Keratinocyte (primary cell): ENCODE data around the gene PARD6G. TPM values are rescaled to one million over a fixed set of nuclear protein-coding genes. Genes with fewer than 3 reads are reported as not detected.
A peak's percentile ranks its signal among the peaks of the same experiment; 100 is the strongest.

Source experiments
- DNase-seq: peaks from one replicate; pipeline ENCODE4 v3.0.0-alpha.2; 2011; ENCODE audit warnings: low read depth, missing footprints, low spot score
- FAIRE-seq: peaks from 2 replicates; lab custom pipeline; 2011; peaks lifted over from hg19 to GRCh38; lab: Jason Lieb, UNC
- H2AFZ ChIP-seq: 2 replicates; pipeline ENCODE4 v1.6.0; 2012; ENCODE audit warnings: low read length, control low read depth, inconsistent platforms; ENCODE audit not compliant: control insufficient read depth
- H3K27ac ChIP-seq: 2 replicates; pipeline ENCODE4 v1.5.1; 2011; ENCODE audit warnings: low read length; ENCODE audit not compliant: control insufficient read depth, insufficient read depth
- H3K27me3 ChIP-seq: 3 replicates; pipeline ENCODE4 v1.6.0; 2011; ENCODE audit warnings: low read length; ENCODE audit not compliant: control insufficient read depth, insufficient read depth; ENCODE audit errors: extremely low read depth
- H3K36me3 ChIP-seq, 2 experiments: 2 replicates in 1 of 2; 3 replicates in 1 of 2; pipeline ENCODE4 v1.5.1; 2011; ENCODE audit warnings: low read length in 2 of 2, mild to moderate bottlenecking in 1 of 2; ENCODE audit not compliant: control insufficient read depth in 2 of 2, insufficient read depth in 2 of 2; ENCODE audit errors: extremely low read depth in 1 of 2
- H3K4me1 ChIP-seq: 3 replicates; pipeline ENCODE4 v1.5.1; 2011; ENCODE audit warnings: low read length; ENCODE audit not compliant: control insufficient read depth, insufficient read depth; ENCODE audit errors: extremely low read depth
- H3K4me2 ChIP-seq: 3 replicates; pipeline ENCODE4 v1.6.0; 2011; ENCODE audit warnings: low read depth, low read length; ENCODE audit not compliant: control insufficient read depth, insufficient read depth; ENCODE audit errors: extremely low read depth
- H3K4me3 ChIP-seq, 3 experiments: fragments of 200-600 bp in 1 of 3; sonication (generic) in 1 of 3; 2 replicates in 2 of 3; 3 replicates in 1 of 3; pipeline ENCODE4 v1.5.1; 2011 to 2016; ENCODE audit warnings: low read length in 3 of 3, mild to moderate bottlenecking in 3 of 3, control low read depth in 2 of 3, inconsistent platforms in 1 of 3, low read depth in 1 of 3, mixed read lengths in 1 of 3, mixed run types in 1 of 3, moderate library complexity in 1 of 3; ENCODE audit not compliant: control insufficient read depth in 2 of 3, insufficient read depth in 2 of 3; ENCODE audit errors: extremely low read depth in 1 of 3
- H3K79me2 ChIP-seq: 2 replicates; pipeline ENCODE4 v1.6.0; 2012; ENCODE audit warnings: low read length; ENCODE audit not compliant: control insufficient read depth, insufficient read depth
- H3K9ac ChIP-seq: 3 replicates; pipeline ENCODE4 v1.6.0; 2011; ENCODE audit warnings: low read length; ENCODE audit not compliant: control insufficient read depth, insufficient read depth; ENCODE audit errors: extremely low read depth
- H3K9me1 ChIP-seq: 3 replicates; pipeline ENCODE4 v1.6.0; 2011; ENCODE audit warnings: low read length; ENCODE audit not compliant: control insufficient read depth, insufficient read depth; ENCODE audit errors: extremely low read depth
- H3K9me3 ChIP-seq: 2 replicates; pipeline ENCODE4 v1.5.1; 2012; ENCODE audit warnings: low read depth, low read length; ENCODE audit not compliant: control insufficient read depth
- H4K20me1 ChIP-seq: 3 replicates; pipeline ENCODE4 v1.6.0; 2011; ENCODE audit warnings: low read length; ENCODE audit not compliant: control insufficient read depth, insufficient read depth; ENCODE audit errors: extremely low read depth
- EZH2 ChIP-seq: IDR thresholded peaks from one replicate; pipeline ENCODE4 v1.6.1; 2012; ENCODE audit warnings: inconsistent platforms, mild to moderate bottlenecking, low read length, moderate library complexity
- dilution Hi-C: fragments of 300-500 bp; cut with MboI; formaldehyde crosslinking; loops from one replicate; pipeline ENCODE4 v1.7.0; 2020; ENCODE audit warnings: low sequenced_read_pairs; ENCODE audit not compliant: extremely low pct_ligation_motif_present
- polyA plus RNA-seq, 5 experiments: library from polyadenylated mRNA; depleted of rRNA in 3 of 5; stranded (reverse) in 3 of 5; stranded (forward) in 1 of 5; unstranded in 1 of 5; fragments of >200 nt; gene quantifications; 1 replicate in 1 of 5; 2 replicates in 3 of 5; 3 replicates in 1 of 5; pipeline versions ENCODE4 v1.2.1 to v1.2.3, GENCODE V29; 2011 to 2012; ENCODE audit warnings: missing spikeins in 2 of 5, low read depth in 1 of 5, low replicate concordance in 1 of 5
- TF ChIP-seq, protein P1 (sequence below), 3 experiments: IDR thresholded peaks in 1 of 3; conservative IDR thresholded peaks in 1 of 3; optimal IDR thresholded peaks in 1 of 3; 2 replicates in 2 of 3; 3 replicates in 1 of 3; pipeline versions ENCODE3 to v1.5.1; 2011; ENCODE audit warnings: low read length in 3 of 3, mild to moderate bottlenecking in 3 of 3, moderate library complexity in 2 of 3, control low read depth in 1 of 3, inconsistent platforms in 1 of 3; ENCODE audit not compliant: insufficient read depth in 2 of 3; ENCODE audit errors: extremely low read depth in 1 of 3

Gene PARD6G
- polyA plus RNA-seq, 1 donor (not counting 4 experiments of a cell fraction or from before 2014, with no cell fraction given), result 21.3 TPM

- Histone ChIP-seq H3K9me3 (no peaks in the 10 kb centered on the region), H3K27me3 (no peaks in the 10 kb centered on the region), H3K79me2 (peaks cover 17% of the 10 kb centered on the region), H3K36me3 (no peaks in the 10 kb centered on the region), H3K4me2 (peak overlapping the region; percentile 85), H4K20me1 (no peaks in the 10 kb centered on the region), H2AFZ (no peak overlapping the region), H3K9ac (peak overlapping the region; percentile 79), H3K9me1 (peaks cover 13% of the 10 kb centered on the region), H3K4me3 (peak overlapping the region in 2 of 3 experiments; percentile 41 to 52), H3K4me1 (peaks cover 58% of the 10 kb centered on the region), H3K27ac (peak overlapping the region; percentile 88)
- dilution Hi-C loops, result no loop called here
- peak; percentile 92 for FAIRE-seq
- DNase-seq, result peak; percentile 83
- TF ChIP-seq, protein P1, sequence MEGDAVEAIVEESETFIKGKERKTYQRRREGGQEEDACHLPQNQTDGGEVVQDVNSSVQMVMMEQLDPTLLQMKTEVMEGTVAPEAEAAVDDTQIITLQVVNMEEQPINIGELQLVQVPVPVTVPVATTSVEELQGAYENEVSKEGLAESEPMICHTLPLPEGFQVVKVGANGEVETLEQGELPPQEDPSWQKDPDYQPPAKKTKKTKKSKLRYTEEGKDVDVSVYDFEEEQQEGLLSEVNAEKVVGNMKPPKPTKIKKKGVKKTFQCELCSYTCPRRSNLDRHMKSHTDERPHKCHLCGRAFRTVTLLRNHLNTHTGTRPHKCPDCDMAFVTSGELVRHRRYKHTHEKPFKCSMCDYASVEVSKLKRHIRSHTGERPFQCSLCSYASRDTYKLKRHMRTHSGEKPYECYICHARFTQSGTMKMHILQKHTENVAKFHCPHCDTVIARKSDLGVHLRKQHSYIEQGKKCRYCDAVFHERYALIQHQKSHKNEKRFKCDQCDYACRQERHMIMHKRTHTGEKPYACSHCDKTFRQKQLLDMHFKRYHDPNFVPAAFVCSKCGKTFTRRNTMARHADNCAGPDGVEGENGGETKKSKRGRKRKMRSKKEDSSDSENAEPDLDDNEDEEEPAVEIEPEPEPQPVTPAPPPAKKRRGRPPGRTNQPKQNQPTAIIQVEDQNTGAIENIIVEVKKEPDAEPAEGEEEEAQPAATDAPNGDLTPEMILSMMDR (optimal IDR thresholded peaks at IDR 0.05 in 1 of 3, IDR thresholded peaks at IDR 0.05 in 1 of 3, conservative IDR thresholded peaks at IDR 0.05 in 1 of 3; ENCODE audit: extremely low read depth in 1 of 3, insufficient read depth in 2 of 3, low read length in 3 of 3), result peak in 2 of 3 experiments; percentile 33 to 52
- TF ChIP-seq EZH2, result no peak
Observed at GRCh38 chr18:80179857-80180558, 67.3 kb downstream of the PARD6G start.

- peaks cover 59% of the 10 kb centered on the region for H3K4me1 ChIP-seq
- no peaks in the 10 kb centered on the region for H4K20me1 ChIP-seq
- H3K4me2 ChIP-seq, result peak overlapping the region; percentile 85
- H2AFZ ChIP-seq, result peak overlapping the region; percentile 30
- H3K9ac ChIP-seq, result peak overlapping the region; percentile 79
- no peaks in the 10 kb centered on the region for H3K27me3 ChIP-seq
- dilution Hi-C loops, result no loop called here
- peak overlapping the region; percentile 88 for H3K27ac ChIP-seq
- DNase-seq (peak; percentile 85), FAIRE-seq (peak; percentile 90)
- H3K4me3 ChIP-seq, result peak overlapping the region in 2 of 3 experiments; percentile 17 to 41
- H3K9me3 ChIP-seq, result no peaks in the 10 kb centered on the region
- H3K9me1 ChIP-seq, result peaks cover 13% of the 10 kb centered on the region
- peaks cover 19% of the 10 kb centered on the region for H3K79me2 ChIP-seq
- no peak for TF ChIP-seq EZH2
- TF ChIP-seq, protein P1 (optimal IDR thresholded peaks at IDR 0.05 in 1 of 3, IDR thresholded peaks at IDR 0.05 in 1 of 3, conservative IDR thresholded peaks at IDR 0.05 in 1 of 3; ENCODE audit: extremely low read depth in 1 of 3, insufficient read depth in 2 of 3, low read length in 3 of 3), result no peak
- H3K36me3 ChIP-seq, result no peaks in the 10 kb centered on the region
Observed at GRCh38 chr18:80178935-80179818, 68.1 kb downstream of the PARD6G start.
